Panc1 (cell line): ENCODE data around the gene FXYD3. TPM values are rescaled to one million over a fixed set of nuclear protein-coding genes. Genes with fewer than 3 reads are reported as not detected.

Source experiments
- ATAC-seq: fragments of 200-7000 bp; cut with Tn5 transposase; 2 replicates; pipeline ENCODE4 v1.9.1; 2020; ENCODE audit warnings: mild to moderate bottlenecking, moderate library complexity
- BruUV-seq: library from RNA; stranded (reverse); fragments of 400-500 nt; replicated peaks from 2 replicates; lab custom pipeline; 2021; lab: Mats Ljungman, UMichigan
- CTCF ChIA-PET: fragments of 300-600 bp; sonication (Branson Sonifier 250); formaldehyde crosslinking; loops from one replicate; lab custom pipeline; 2022; ENCODE audit warnings: antibody characterized with exemption; lab: Charles Lee
- POLR2A ChIA-PET: fragments of 300-600 bp; sonication (Branson Sonifier 250); formaldehyde crosslinking; loops from one replicate; lab custom pipeline; 2022; ENCODE audit warnings: antibody characterized with exemption; lab: Charles Lee
- DNase-seq: peaks from one replicate; pipeline ENCODE4 v3.0.0-alpha.2; 2010; ENCODE audit warnings: low read depth, low spot score
- H3K27ac ChIP-seq: 2 replicates; pipeline ENCODE4 v1.5.1; 2011; ENCODE audit warnings: mild to moderate bottlenecking, low read length, inconsistent platforms
- H3K27me3 ChIP-seq: fragments of 200-500 bp; sonication (Bioruptor generic); 2 replicates; pipeline ENCODE4 v1.6.0; 2014; ENCODE audit warnings: low read length, inconsistent platforms; ENCODE audit not compliant: control insufficient read depth, insufficient read depth
- H3K36me3 ChIP-seq: fragments of 200-500 bp; sonication (Bioruptor generic); 2 replicates; pipeline ENCODE4 v1.5.1; 2014; ENCODE audit warnings: inconsistent platforms, mild to moderate bottlenecking, low read length, moderate library complexity; ENCODE audit not compliant: control insufficient read depth, insufficient read depth
- H3K4me1 ChIP-seq: 2 replicates; pipeline ENCODE4 v1.5.1; 2011; ENCODE audit warnings: inconsistent platforms, mild to moderate bottlenecking, low read length, moderate library complexity; ENCODE audit not compliant: control insufficient read depth, insufficient read depth
- H3K4me3 ChIP-seq, 2 experiments: 2 replicates each; pipeline ENCODE4 v1.5.1; 2011 to 2012; ENCODE audit warnings: low read depth in 2 of 2, low read length in 2 of 2, mild to moderate bottlenecking in 2 of 2, inconsistent platforms in 1 of 2, moderate library complexity in 1 of 2
- H3K9me3 ChIP-seq: fragments of 200-500 bp; sonication (Bioruptor generic); 2 replicates; pipeline ENCODE4 v1.5.1; 2014; ENCODE audit warnings: low read depth, mild to moderate bottlenecking, inconsistent platforms, low read length, moderate library complexity; ENCODE audit not compliant: control insufficient read depth, insufficient read depth
- POLR2AphosphoS5 ChIP-seq: IDR thresholded peaks from 2 replicates; pipeline ENCODE4 v1.6.1; 2012; ENCODE audit warnings: mild to moderate bottlenecking, low read depth, low read length, moderate library complexity
- REST ChIP-seq, 2 experiments: IDR thresholded peaks; 2 replicates each; pipeline ENCODE4 v1.6.1; 2011 to 2012; ENCODE audit warnings: low read depth in 2 of 2, control low read depth in 1 of 2, low read length in 1 of 2, mild to moderate bottlenecking in 1 of 2, moderate library complexity in 1 of 2; ENCODE audit not compliant: insufficient read depth in 1 of 2
- SIN3A ChIP-seq: IDR thresholded peaks from 2 replicates; pipeline ENCODE4 v1.6.1; 2012; ENCODE audit warnings: low read depth, mild to moderate bottlenecking, low read length, moderate library complexity, borderline replicate concordance; ENCODE audit not compliant: insufficient read depth
- TCF7L2 ChIP-seq: IDR thresholded peaks from 2 replicates; pipeline ENCODE4 v1.6.1; 2011; ENCODE audit warnings: mild to moderate bottlenecking, low read depth, low read length, inconsistent platforms
- in situ Hi-C: cut with HindIII; loops from 2 replicates; pipeline ENCODE4 v1.10.0; 2016; ENCODE audit warnings: low sequenced_read_pairs, low pct_unique_long_range_greater_than_20kb
- intact Hi-C: fragments of 100-400 bp; cut with micrococcal nuclease; formaldehyde crosslinking; loops from one replicate; pipeline ENCODE4 v1.10.0; 2022; ENCODE audit not compliant: unreplicated experiment
- total RNA-seq: library from RNA; stranded (reverse); gene quantifications from one replicate; pipeline ENCODE4 v1.2.1, GENCODE V29; 2021; ENCODE audit not compliant: unreplicated experiment
- TF ChIP-seq, protein P1 (sequence below): fragments of 450-650 bp; IDR thresholded peaks from 2 replicates; pipeline ENCODE4 v1.5.1; 2017; ENCODE audit warnings: mild to moderate bottlenecking

Gene FXYD3
- total RNA-seq, 1 experiment from 2014 or later = not detected

DNA sequence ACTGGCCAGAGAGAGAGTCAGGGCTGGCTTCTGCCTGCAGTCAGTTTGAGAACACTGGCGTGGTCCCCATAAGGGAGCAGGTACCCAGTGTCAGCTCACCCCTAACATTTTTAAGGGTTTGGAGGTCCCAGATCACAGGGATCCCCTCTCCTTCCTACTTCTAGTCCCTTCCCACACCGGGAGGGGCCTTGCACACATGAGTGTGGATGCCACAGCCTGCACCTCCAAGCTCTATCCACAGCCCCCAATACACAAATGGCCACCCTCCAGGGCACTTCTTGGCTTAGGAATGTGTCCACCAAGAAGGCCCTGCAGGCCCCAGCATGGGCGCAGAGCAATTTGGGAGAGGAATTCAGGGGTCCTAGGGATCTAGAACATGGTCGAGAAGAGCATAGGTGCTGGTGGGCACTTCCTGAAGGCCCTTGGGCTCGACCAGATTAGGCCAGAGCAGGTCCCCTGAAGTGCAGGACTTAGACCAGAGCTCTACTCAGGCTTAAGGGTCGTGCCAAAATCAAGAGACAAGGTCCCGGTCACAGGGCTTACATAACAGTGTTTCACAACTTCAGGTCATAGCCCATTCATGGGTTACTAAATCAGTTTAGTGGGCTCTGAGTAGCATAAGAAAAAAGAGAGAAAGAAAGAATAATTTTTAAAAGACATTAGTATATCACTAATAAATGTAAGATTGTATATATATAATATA is 54.9 kb downstream of the FXYD3 start:
- no peaks in the 10 kb centered on the region for H3K36me3 ChIP-seq
- DNase-seq = no peak
- no peaks in the 10 kb centered on the region for H3K4me1 ChIP-seq
- intact Hi-C loops = no loop called here
- no TSS peak for BruUV-seq
- no peaks in the 10 kb centered on the region for H3K27me3 ChIP-seq
- H3K9me3 ChIP-seq = peaks cover 16% of the 10 kb centered on the region; the same call in 1 of the 2 replicates
- no peak overlapping the region for H3K27ac ChIP-seq
- TF ChIP-seq, protein P1, sequence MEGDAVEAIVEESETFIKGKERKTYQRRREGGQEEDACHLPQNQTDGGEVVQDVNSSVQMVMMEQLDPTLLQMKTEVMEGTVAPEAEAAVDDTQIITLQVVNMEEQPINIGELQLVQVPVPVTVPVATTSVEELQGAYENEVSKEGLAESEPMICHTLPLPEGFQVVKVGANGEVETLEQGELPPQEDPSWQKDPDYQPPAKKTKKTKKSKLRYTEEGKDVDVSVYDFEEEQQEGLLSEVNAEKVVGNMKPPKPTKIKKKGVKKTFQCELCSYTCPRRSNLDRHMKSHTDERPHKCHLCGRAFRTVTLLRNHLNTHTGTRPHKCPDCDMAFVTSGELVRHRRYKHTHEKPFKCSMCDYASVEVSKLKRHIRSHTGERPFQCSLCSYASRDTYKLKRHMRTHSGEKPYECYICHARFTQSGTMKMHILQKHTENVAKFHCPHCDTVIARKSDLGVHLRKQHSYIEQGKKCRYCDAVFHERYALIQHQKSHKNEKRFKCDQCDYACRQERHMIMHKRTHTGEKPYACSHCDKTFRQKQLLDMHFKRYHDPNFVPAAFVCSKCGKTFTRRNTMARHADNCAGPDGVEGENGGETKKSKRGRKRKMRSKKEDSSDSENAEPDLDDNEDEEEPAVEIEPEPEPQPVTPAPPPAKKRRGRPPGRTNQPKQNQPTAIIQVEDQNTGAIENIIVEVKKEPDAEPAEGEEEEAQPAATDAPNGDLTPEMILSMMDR = no peak
- no peak for TF ChIP-seq TCF7L2
- no peak for TF ChIP-seq REST (IDR thresholded peaks at IDR 0.05; ENCODE audit: insufficient read depth in 1 of 2, low read depth in 2 of 2, low read length in 1 of 2)
- no peak for TF ChIP-seq POLR2AphosphoS5
- TF ChIP-seq SIN3A = no peak
- in situ Hi-C loops = no loop called here
- ChIA-PET CTCF (no interaction called here), POLR2A (interaction anchor here (0.7 kb wide), 1 partner anchor 14 kb away, joined by 6 read pairs; no protein-coding TSS in a partner anchor)
- ATAC-seq = no peak
- H3K4me3 ChIP-seq = no peak overlapping the region

GRCh38 chr19:35171730-35172129 is 56.1 kb downstream of the FXYD3 start:
- no peak for ATAC-seq
- H3K27me3 ChIP-seq = no peaks in the 10 kb centered on the region
- CTCF ChIA-PET = interaction anchor here (1.0 kb wide), 1 partner anchor 36 kb away, joined by 3 read pairs; no protein-coding TSS in a partner anchor

More at GRCh38 chr19:35171730-35172129, 56.1 kb downstream of the FXYD3 start:
- no peaks in the 10 kb centered on the region for H3K4me1 ChIP-seq
- H3K27ac ChIP-seq = no peak overlapping the region
- no peak for DNase-seq
- POLR2A ChIA-PET = no interaction called here
- TF ChIP-seq, protein P1 = no peak
- TF ChIP-seq REST (IDR thresholded peaks at IDR 0.05; ENCODE audit: insufficient read depth in 1 of 2, low read depth in 2 of 2, low read length in 1 of 2) = no peak
- TF ChIP-seq TCF7L2 = no peak
- peaks cover 4% of the 10 kb centered on the region; the same call in 1 of the 2 replicates for H3K9me3 ChIP-seq
- H3K36me3 ChIP-seq = no peaks in the 10 kb centered on the region
- in situ Hi-C loops = no loop called here
- intact Hi-C loops = no loop called here
- BruUV-seq = no TSS peak
- H3K4me3 ChIP-seq = no peak overlapping the region
